GM21786 (cell line): Measurements from ENCODE around the gene FRG1.
"Not testable (repeated sequence)": the region's sequence is repeated elsewhere in the genome, so short reads cannot be mapped to it uniquely, and the experiment has no call there.

ENCODE experiments used
- ATAC-seq: cut with Tn5 transposase; IDR thresholded peaks from one replicate; pipeline ENCODE4 v1.9.1; 2021; ENCODE audit not compliant: unreplicated experiment

FRG1 gene

GRCh38 chr4:189984661-189985060 lies 44.0 kb downstream of the FRG1 start:
- ATAC-seq = not testable (repeated sequence)

GRCh38 chr4:189985651-189986243 lies 45.1 kb downstream of the FRG1 start:
- ATAC-seq = not testable (repeated sequence)

GRCh38 chr4:189988877-189989431 lies 48.3 kb downstream of the FRG1 start:
- ATAC-seq = peak; percentile 91

GRCh38 chr4:189989941-189990340 lies 49.3 kb downstream of the FRG1 start:
- not testable (repeated sequence) for ATAC-seq
